ENCODE results near the gene FZD1.
"Not testable (repeated sequence)": the region's sequence is repeated elsewhere in the genome, so short reads cannot be mapped to it uniquely, and the experiment has no call there.

FZD1 gene

GRCh38 chr7:91299952-91300775 lies 35.9 kb downstream of the FZD1 start:
- DNase-seq = no peak

GRCh38 chr7:91302794-91303193 lies 38.6 kb downstream of the FZD1 start:
- DNase-seq = no peak

- DNase-seq = no peak
These were observed 42.0 kb downstream of the FZD1 start for GRCh38 chr7:91306266-91306665.

DNA sequence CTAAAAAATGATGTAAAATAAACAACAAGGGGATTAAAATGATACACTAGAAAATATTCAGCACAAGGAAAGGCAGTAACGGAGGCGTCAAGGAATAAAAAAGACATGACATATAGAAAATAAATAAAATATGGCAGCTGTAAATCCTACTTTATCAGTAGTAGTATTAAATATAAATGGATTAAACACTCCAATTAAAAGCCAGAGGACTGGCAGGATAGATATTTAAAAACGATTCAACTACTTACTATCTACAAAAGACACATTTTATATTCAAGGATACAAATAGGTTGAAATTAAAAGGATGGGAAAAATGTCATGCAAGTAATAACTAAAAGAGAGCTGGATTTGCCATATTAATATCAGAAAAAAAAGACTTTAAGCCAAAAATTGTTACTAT lies 43.2 kb downstream of the FZD1 start:
- no peak for DNase-seq

DNA sequence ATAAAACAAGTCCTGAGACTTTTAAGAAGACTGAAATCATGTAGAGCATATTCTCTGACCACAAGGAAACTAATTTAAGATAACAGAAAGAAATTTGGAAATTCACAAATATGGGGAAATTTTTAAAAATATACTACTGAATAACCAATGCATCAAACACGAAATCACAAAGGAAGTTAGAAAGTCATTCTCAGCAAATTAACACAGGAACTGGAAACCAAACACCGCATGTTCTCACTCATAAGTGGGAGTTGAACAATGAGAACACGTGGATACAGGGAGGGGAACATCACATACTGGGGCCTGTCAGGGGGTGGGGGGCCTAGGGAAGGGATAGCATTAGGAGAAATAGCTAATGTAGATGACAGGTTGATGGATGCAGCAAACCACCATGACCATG lies 44.0 kb downstream of the FZD1 start:
- not testable (repeated sequence) for DNase-seq

GRCh38 chr7:91310830-91311460 lies 46.7 kb downstream of the FZD1 start:
- no peak for DNase-seq

DNA sequence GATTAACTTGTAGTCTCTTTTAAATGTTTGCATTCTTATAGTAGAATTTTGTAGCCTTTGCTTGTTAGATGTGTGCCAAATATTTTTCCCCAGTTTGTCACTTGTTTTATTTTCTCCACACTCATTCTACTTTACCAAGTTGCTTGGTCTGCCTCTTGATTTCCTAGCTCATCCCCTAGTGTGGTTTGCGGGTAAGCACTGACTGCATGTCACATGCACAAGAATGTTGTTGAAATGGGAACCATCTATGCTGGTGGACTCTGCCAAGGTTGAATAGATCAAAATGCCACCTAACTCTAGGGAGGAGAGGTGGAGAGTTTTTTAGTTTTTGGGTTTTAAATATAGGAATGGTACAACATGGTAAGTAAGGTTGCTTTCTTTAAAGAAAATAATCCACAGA lies 47.6 kb downstream of the FZD1 start:
- no peak for DNase-seq

- no peak for DNase-seq
These were observed 48.9 kb downstream of the FZD1 start for GRCh38 chr7:91313113-91313512.

GRCh38 chr7:91314591-91315323 lies 50.5 kb downstream of the FZD1 start:
- no peak for DNase-seq

DNA sequence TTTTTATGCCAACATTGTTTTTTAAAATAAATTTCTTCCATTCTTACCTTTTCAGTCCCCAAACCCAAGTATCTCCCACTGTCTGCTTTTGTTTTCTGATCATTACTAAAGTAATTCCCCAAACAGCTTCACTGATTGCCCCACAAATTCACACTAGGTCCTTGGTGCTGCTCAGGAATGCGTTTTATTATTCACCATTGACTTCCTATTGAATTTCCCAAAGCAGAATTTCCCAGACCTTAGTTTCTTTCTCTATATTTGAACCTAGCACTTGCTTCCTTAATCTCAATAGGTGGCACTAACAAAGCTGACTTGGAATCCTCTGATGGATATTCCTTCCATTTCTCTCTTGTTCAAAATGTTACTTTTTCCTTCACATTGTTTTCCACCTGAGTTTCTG lies 52.2 kb downstream of the FZD1 start:
- no peak for DNase-seq

GRCh38 chr7:91319351-91319750 lies 55.1 kb downstream of the FZD1 start:
- no peak for DNase-seq

- DNase-seq = no peak
These were observed 56.3 kb downstream of the FZD1 start for GRCh38 chr7:91320366-91321078.
